Right kidney (tissue), 9 donors: ENCODE results near the gene CAPZA1.
"Not testable (repeated sequence)": the region's sequence is repeated elsewhere in the genome, so short reads cannot be mapped to it uniquely, and the experiment has no call there.

Experiments used
- DNase-seq: peaks from one replicate; pipeline ENCODE4 v3.0.0-alpha.2; 2016
- long read RNA-seq, 8 donors: transcript quantifications; one replicate each; lab custom pipeline, GENCODE V29; 2026

Gene CAPZA1
- long read RNA-seq, donor 1, transcript CAPZA1-201 (10 exons, 3,020 nt), result major isoform, 50 of 60 reads
- long read RNA-seq, donor 1, transcript CAPZA1-205 (3 exons, 739 nt), result minor isoform, 5 of 60 reads
- long read RNA-seq, donor 1, partial matches to known transcripts, result 5 of 60 reads
- long read RNA-seq, donor 1, other reads (novel, unspliced or antisense), result 0 of 60 reads
- long read RNA-seq, donor 2, transcript CAPZA1-201 (10 exons, 3,020 nt), result major isoform, 34 of 38 reads
- long read RNA-seq, donor 2, partial matches to known transcripts, result 0 of 38 reads
- long read RNA-seq, donor 2, other reads (novel, unspliced or antisense), result 0 of 38 reads
- long read RNA-seq, donor 3, transcript CAPZA1-201 (10 exons, 3,020 nt), result major isoform, 25 of 30 reads
- long read RNA-seq, donor 3, partial matches to known transcripts, result 0 of 30 reads
- long read RNA-seq, donor 3, other reads (novel, unspliced or antisense), result 0 of 30 reads
- long read RNA-seq, donor 4, transcript CAPZA1-201 (10 exons, 3,020 nt), result major isoform, 32 of 42 reads
- long read RNA-seq, donor 4, partial matches to known transcripts, result 6 of 42 reads
- long read RNA-seq, donor 4, other reads (novel, unspliced or antisense), result 0 of 42 reads
- long read RNA-seq, donor 5, transcript CAPZA1-201 (10 exons, 3,020 nt), result major isoform, 31 of 33 reads
- long read RNA-seq, donor 5, partial matches to known transcripts, result 0 of 33 reads
- long read RNA-seq, donor 5, other reads (novel, unspliced or antisense), result 0 of 33 reads
- long read RNA-seq, donor 6, transcript CAPZA1-201 (10 exons, 3,020 nt), result major isoform, 26 of 32 reads
- long read RNA-seq, donor 6, partial matches to known transcripts, result 5 of 32 reads
- long read RNA-seq, donor 6, other reads (novel, unspliced or antisense), result 0 of 32 reads
- long read RNA-seq, donor 7, transcript CAPZA1-201 (10 exons, 3,020 nt), result major isoform, 44 of 53 reads
- long read RNA-seq, donor 7, partial matches to known transcripts, result 6 of 53 reads
- long read RNA-seq, donor 7, other reads (novel, unspliced or antisense), result 0 of 53 reads
- long read RNA-seq, donor 8, transcript CAPZA1-201 (10 exons, 3,020 nt), result major isoform, 32 of 36 reads
- long read RNA-seq, donor 8, partial matches to known transcripts, result 0 of 36 reads
- long read RNA-seq, donor 8, other reads (novel, unspliced or antisense), result 0 of 36 reads

- peak; percentile 87 for DNase-seq
Measured at GRCh38 chr1:112619518-112620376, at the start of gene CAPZA1. TSS of gene CAPZA1 (plus strand) at chr1:112619832. CDS start at chr1:112619845, 13 bp downstream.

DNA sequence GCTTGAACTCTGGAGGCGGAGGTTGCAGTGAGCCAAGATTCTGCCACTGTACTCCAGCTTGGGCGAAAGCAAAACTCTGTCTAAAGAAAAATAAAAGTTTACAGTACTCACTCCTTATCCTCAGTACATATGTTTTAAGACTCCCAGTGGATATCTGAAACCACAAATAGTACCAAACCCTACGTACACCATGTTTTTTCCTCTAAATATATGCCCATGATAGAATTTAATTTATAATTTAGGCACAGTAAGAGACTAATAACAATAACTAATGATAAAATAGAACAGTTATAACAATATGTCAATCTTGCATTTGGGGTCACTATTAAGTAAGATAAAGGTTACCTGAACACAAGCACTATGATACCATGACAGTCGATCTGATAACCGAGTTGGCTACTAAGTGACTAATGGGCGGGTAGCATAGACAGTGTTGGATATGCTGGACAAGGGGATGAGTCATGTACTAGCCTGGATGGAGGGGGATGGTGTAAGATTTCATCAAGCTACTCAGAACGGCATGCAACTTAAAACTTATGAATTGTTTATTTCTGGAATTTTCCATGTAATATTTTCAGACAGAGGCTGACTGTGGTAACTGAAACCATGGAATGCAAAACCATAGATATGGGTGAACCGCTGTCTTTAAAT is 44.4 kb upstream of the CAPZA1 start:
- no peak for DNase-seq

- no peak for DNase-seq
Measured at GRCh38 chr1:112576240-112576639, 43.4 kb upstream of the CAPZA1 start.

DNA sequence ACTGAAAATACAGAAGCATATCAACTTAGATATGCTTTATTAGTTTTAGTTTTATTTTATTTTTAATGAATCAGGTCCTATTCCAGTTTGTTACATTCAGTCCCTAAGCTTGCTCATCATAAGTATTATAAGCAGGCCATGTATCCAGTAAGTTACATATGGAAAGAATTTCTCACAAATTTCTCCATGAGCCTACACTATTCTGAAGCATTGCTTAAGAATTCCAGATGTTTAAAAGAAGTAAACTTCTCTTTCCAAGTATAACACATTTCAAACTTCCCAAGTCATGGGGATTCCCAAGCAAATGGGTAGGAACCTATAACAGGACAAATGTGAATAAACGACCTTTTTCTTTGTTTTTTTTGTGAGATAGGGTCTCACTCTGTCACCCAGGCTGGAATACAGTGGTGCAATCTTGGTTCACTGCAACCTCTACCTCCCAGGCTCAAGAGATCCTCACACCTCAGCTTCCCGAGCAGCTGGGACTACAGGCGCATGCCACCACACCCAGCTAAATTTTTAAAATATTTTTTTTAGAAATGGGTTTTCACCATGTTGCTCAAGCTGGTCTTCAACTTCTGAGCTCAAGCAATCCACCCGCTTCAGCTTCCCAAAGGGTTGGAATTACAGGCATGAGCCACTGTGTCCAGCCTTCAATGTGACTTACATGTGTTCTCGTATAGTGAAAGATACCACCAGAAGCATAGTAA is 39.7 kb upstream of the CAPZA1 start:
- DNase-seq, result no peak

GRCh38 chr1:112581586-112582192 is 37.9 kb upstream of the CAPZA1 start:
- no peak for DNase-seq

GRCh38 chr1:112583366-112583765 is 36.3 kb upstream of the CAPZA1 start:
- no peak for DNase-seq

GRCh38 chr1:112589766-112590165 is 29.9 kb upstream of the CAPZA1 start:
- no peak for DNase-seq

GRCh38 chr1:112594208-112594876 is 25.3 kb upstream of the CAPZA1 start:
- DNase-seq, result no peak

GRCh38 chr1:112599477-112599876 is 20.2 kb upstream of the CAPZA1 start:
- no peak for DNase-seq

DNA sequence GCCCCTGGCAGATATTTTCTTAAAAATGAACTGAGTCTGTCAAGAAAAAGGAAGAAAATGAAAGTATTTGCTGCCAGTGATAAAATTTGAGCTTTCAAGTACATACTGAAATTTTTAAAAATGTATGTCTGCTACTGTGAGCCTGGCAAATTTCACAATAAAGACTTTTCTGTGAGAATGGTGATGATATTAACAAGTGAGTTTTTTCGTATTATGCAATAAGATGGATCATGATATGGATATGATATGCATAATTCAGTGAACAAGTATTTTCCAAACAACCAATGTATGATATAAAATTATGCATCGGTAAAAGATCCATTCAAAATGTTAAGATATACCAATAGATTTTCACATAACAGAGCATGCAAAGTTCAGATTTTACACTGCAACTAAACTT is 16.6 kb upstream of the CAPZA1 start:
- no peak for DNase-seq

DNA sequence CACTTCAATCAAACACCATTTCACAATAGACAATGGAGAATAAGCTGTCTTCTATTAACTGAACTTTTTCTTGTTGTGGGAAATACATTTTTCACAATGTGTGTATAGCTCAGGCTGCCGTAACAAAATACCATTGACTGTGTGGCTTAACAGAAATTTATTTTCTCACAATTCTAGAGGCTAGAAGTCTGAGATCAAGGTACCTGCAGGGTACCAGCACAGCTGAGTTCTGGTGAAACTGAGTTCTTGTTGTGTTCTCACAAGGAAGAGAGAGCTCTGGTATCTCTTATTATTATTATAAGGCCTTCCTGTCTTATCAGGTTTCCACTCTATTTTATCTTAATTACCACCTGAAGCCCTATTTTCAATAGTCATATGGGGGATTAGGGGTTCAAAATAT is 16.1 kb upstream of the CAPZA1 start:
- DNase-seq, result no peak

GRCh38 chr1:112605633-112606327 is 13.9 kb upstream of the CAPZA1 start:
- no peak for DNase-seq

- no peak for DNase-seq
Measured at GRCh38 chr1:112614460-112615065, 5.1 kb upstream of the CAPZA1 start.

DNA sequence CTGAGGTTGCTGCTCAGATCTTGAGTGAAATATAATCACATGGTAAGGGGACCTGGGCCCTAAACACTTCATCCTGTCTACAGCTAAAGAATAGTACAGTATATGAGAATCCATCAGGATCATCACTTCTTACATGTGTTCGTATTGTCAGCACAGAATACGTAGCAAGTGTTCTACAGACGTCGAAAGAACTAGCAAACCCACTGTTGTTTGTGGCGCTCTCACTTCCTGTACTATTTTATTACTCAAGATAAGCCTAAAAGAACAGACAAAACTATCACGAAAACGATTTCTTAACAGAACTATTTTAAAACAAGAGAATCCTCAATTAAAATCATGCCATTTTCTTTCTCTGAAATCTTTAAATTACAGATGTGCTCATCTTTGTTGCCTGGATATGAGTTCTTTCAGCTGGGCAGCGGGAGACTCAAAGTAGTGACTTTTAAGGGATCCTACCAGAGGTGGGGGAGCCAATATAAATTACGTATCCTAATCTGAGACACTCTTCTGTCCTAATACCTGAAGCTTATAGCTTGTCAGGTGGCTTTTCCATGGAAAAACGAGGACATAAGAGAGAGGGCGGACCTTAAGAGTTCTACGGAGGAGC is 1.4 kb upstream of the CAPZA1 start:
- no peak for DNase-seq

DNA sequence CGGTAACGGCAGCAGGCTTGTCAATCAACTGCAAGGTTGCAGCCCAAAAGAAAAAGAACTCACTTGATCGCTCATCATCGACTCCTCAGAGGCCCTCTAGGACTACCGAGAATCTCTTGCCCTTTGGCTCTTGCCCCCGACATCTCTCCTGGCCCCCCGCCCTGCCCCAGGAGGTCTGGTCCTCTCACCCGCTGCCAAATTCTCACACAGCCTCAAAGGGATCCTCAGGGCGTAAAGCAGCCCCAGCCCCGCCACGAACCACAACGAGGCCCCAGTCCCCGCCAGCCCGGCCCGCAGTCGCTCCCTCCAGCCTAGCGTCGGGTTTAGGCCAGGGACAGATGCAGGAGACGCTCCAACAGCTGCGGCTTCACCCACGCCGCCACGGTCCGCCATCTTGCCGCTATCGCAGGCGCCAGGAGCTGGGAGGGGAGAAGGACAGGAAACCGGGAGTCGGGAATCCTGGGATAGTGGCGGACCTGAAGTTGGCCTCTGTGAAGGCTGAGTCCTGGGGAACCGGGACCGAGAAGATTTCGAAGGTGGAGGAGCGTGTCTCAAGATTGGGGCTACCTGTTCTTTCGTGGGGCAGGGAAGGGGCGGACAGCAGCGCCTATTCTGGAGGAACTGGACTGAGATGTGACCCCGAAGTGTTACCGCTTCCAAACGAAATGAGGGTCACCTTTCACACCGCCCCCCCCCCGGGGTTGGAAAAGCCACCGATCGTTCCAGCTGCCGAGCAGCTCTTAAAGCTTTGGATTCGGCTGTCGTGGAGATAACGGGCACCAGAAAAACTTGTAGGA is 713 bp upstream of the CAPZA1 start, which contains the start of gene ST7L:
ST7L (minus strand) TSS at position 421 of the 797 bp plus-strand sequence; CDS start at position 393, 28 bp downstream.
- peak; percentile 93 for DNase-seq

- DNase-seq, result no peak
Measured at GRCh38 chr1:112620377-112620695, 704 bp downstream of the CAPZA1 start.

DNA sequence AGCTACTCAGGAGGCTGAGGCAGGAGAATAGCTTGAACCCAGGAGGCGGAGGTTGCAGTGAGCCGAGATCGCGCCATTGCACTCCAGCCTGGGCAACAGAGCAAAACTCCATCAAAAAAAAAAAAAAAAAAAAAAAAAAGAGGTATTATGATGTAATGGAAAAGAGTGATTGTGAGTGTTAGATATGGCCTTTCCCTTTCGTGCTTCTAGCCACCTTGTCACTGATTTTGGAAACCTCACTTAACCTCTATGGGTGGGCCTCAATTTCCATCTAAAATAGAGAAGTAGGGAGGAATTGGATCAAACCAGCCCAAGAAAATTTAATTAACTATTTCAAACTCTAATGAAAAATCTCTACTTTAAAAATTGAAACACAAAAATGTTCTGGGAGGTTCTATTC is 4.9 kb downstream of the CAPZA1 start:
- DNase-seq, result not testable (repeated sequence)
